Lung (tissue), 12 donors: ENCODE results near the gene LYPD1. TPM values are rescaled to one million over a fixed set of nuclear protein-coding genes. Genes with fewer than 3 reads are reported as not detected.

ENCODE experiments used
- ATAC-seq: fragments of 200-7000 bp; cut with Tn5 transposase; one replicate; pipeline ENCODE4 v1.9.1; 2020; ENCODE audit warnings: moderate number of reproducible peaks; ENCODE audit not compliant: insufficient read depth, low FRiP score
- DNase-seq, 3 donors: peaks; one replicate each; pipeline ENCODE4 v3.0.0-alpha.2; 2013 to 2017
- H3K27ac ChIP-seq, 2 donors: one replicate each; pipeline ENCODE4 v1.5.1; 2013; ENCODE audit warnings: mild to moderate bottlenecking in 2 of 2, moderate library complexity in 2 of 2, control low read depth in 1 of 2, inconsistent platforms in 1 of 2, low read depth in 1 of 2, low read length in 1 of 2
- H3K27me3 ChIP-seq, 3 donors: one replicate each; pipeline ENCODE4 v1.5.1; 2013; ENCODE audit warnings: low read length in 2 of 3; ENCODE audit not compliant: control insufficient read depth in 3 of 3, insufficient read depth in 3 of 3
- H3K36me3 ChIP-seq, 4 donors: one replicate each; pipeline ENCODE4 v1.5.1; 2013; ENCODE audit warnings: low read length in 4 of 4, mild to moderate bottlenecking in 1 of 4, moderate library complexity in 1 of 4; ENCODE audit not compliant: control insufficient read depth in 4 of 4, insufficient read depth in 4 of 4
- H3K4me1 ChIP-seq, 5 donors: one replicate each; pipeline ENCODE4 v1.5.1; 2013; ENCODE audit warnings: low read length in 5 of 5, mild to moderate bottlenecking in 2 of 5, moderate library complexity in 1 of 5; ENCODE audit not compliant: control insufficient read depth in 5 of 5, insufficient read depth in 5 of 5
- H3K4me3 ChIP-seq: one replicate; pipeline ENCODE4 v1.5.1; 2013; ENCODE audit warnings: mild to moderate bottlenecking, control low read depth, moderate library complexity
- H3K9ac ChIP-seq, 2 donors: one replicate each; pipeline ENCODE4 v1.5.1; 2013; ENCODE audit warnings: low read length in 2 of 2, control low read depth in 1 of 2; ENCODE audit not compliant: insufficient read depth in 1 of 2
- H3K9me3 ChIP-seq, 4 donors: one replicate each; pipeline ENCODE4 v1.5.1; 2013; ENCODE audit warnings: low read length in 3 of 4, mild to moderate bottlenecking in 1 of 4, moderate library complexity in 1 of 4; ENCODE audit not compliant: control insufficient read depth in 4 of 4, insufficient read depth in 3 of 4
- CTCF ChIP-seq: IDR thresholded peaks from 2 replicates; pipeline ENCODE4 v1.5.1; 2012; ENCODE audit warnings: mild to moderate bottlenecking; ENCODE audit errors: control extremely low read depth, extremely low read depth
- WGBS, 2 donors: extraction: QIAGEN DNeasy Blood & Tissue Kit; methylation state at CpG; one replicate each; pipeline ENCODE4 v1.1.7; 2013; 5-methylcytosine and 5-hydroxymethylcytosine counted together
- polyA plus RNA-seq, 2 donors: library from polyadenylated mRNA; stranded (reverse); fragments of 200-250 nt; gene quantifications; one replicate each; pipeline ENCODE4 v1.2.1, GENCODE V29; 2013
- total RNA-seq, 2 donors: library from RNA; depleted of rRNA in 1 of 2; stranded (reverse); fragments of >200 nt in 1 of 2; gene quantifications; one replicate each; pipeline ENCODE4 v1.2.1, GENCODE V29; 2014 to 2021
- donor health status: control.
- donor health status: control.
- donor health status: Bipolar disorder and iron deficiency.
- donor health status: healthy.
- donor health status: DM: yes; HTN: yes; CAD: no.

Gene LYPD1
- total and polyA plus RNA-seq, 4 donors = 0.28 to 6.6 (median 3.4) TPM

GRCh38 chr2:132651115-132652045 is 18.6 kb downstream of the LYPD1 start:
- WGBS, 2 donors = 80% methylated on average over 12 of the region's 12 CpGs
- Histone ChIP-seq H3K4me1 (peaks cover 0 to 8% (median 0%) of the 10 kb centered on the region in 5 donors), H3K27ac (no peak overlapping the region), H3K9me3 (no peaks in the 10 kb centered on the region), H3K9ac (no peak overlapping the region), H3K36me3 (no peaks in the 10 kb centered on the region), H3K4me3 (no peak overlapping the region), H3K27me3 (no peaks in the 10 kb centered on the region)
- DNase-seq = peak in 2 of 3 donors; percentile 35 to 74
- TF ChIP-seq CTCF = peak; percentile 9
- no peak for ATAC-seq

- Histone ChIP-seq H3K27ac (no peak overlapping the region), H3K9ac (peak overlapping the region in 1 of 2 donors; percentile 34), H3K4me3 (no peak overlapping the region), H3K27me3 (no peaks in the 10 kb centered on the region), H3K4me1 (peaks cover 0 to 7% (median 0%) of the 10 kb centered on the region in 5 donors), H3K9me3 (no peaks in the 10 kb centered on the region), H3K36me3 (no peaks in the 10 kb centered on the region)
- ATAC-seq (no peak), DNase-seq (peak in 2 of 3 donors; percentile 28 to 55)
- TF ChIP-seq CTCF = no peak
- WGBS, 2 donors = 78 to 79% methylated on average over 8 of the region's 8 CpGs
These were observed 23.4 kb downstream of the LYPD1 start for GRCh38 chr2:132646540-132647108.

GRCh38 chr2:132645722-132646539 is 24.1 kb downstream of the LYPD1 start:
- no peaks in the 10 kb centered on the region for H3K27me3 ChIP-seq
- no peaks in the 10 kb centered on the region for H3K9me3 ChIP-seq
- no peak overlapping the region for H3K4me3 ChIP-seq
- peak in 1 of 3 donors; percentile 4 for DNase-seq
- H3K9ac ChIP-seq = peak overlapping the region in 1 of 2 donors; percentile 34
- H3K4me1 ChIP-seq = peaks cover 0 to 7% (median 0%) of the 10 kb centered on the region in 5 donors
- no peaks in the 10 kb centered on the region for H3K36me3 ChIP-seq
- 62 to 75% methylated on average over 18 of the region's 18 CpGs for WGBS, 2 donors
- no peak for ATAC-seq
- TF ChIP-seq CTCF = no peak
- no peak overlapping the region for H3K27ac ChIP-seq
